CD4-positive, alpha-beta T cell (primary cell): ENCODE data around the gene ANKRD33B. TPM values are rescaled to one million over a fixed set of nuclear protein-coding genes. Genes with fewer than 3 reads are reported as not detected.
A peak's percentile ranks its signal among the peaks of the same experiment; 100 is the strongest.

Experiments
- ATAC-seq: fragments of 200-7000 bp; cut with Tn5 transposase; one replicate; pipeline ENCODE4 v1.10.0; 2022; ENCODE audit warnings: mild to moderate bottlenecking; ENCODE audit not compliant: poor library complexity
- CTCF ChIA-PET: fragments of 350-600 bp; sonication (Branson Sonifier 250); formaldehyde crosslinking; loops from one replicate; lab custom pipeline; 2021; ENCODE audit warnings: antibody characterized with exemption, inconsistent platforms; lab: Charles Lee
- POLR2A ChIA-PET: fragments of 350-600 bp; sonication (Branson Sonifier 250); formaldehyde crosslinking; loops from one replicate; lab custom pipeline; 2021; ENCODE audit warnings: antibody characterized with exemption, inconsistent platforms; lab: Charles Lee
- DNase-seq, 14 experiments: peaks; one replicate each; pipeline ENCODE4 v3.0.0-alpha.2; 2013 to 2020; ENCODE audit warnings: mixed read lengths in 2 of 14
- H3K27ac ChIP-seq, 2 donors: one replicate each; pipeline versions ENCODE4 v1.5.1 to v1.7.0; 2013; ENCODE audit warnings: low read length in 2 of 2, low read depth in 1 of 2, mild to moderate bottlenecking in 1 of 2
- H3K27me3 ChIP-seq, 2 experiments: 1 replicate in 1 of 2; 2 replicates in 1 of 2; pipeline versions ENCODE4 v1.6.1 to v1.7.0; 2013; ENCODE audit warnings: low read length in 2 of 2, control low read depth in 1 of 2, mild to moderate bottlenecking in 1 of 2, moderate library complexity in 1 of 2; ENCODE audit not compliant: insufficient read depth in 2 of 2, control insufficient read depth in 1 of 2
- H3K36me3 ChIP-seq: one replicate; pipeline ENCODE4 v1.6.1; 2013; ENCODE audit warnings: low read length, control low read depth; ENCODE audit not compliant: insufficient read depth
- H3K4me1 ChIP-seq: one replicate; pipeline ENCODE4 v1.6.1; 2013; ENCODE audit warnings: low read length, control low read depth; ENCODE audit not compliant: insufficient read depth
- H3K4me3 ChIP-seq: one replicate; pipeline ENCODE4 v1.5.1; 2013; ENCODE audit warnings: mild to moderate bottlenecking, low read length, moderate library complexity
- H3K9me3 ChIP-seq, 2 experiments: 1 replicate in 1 of 2; 2 replicates in 1 of 2; pipeline versions ENCODE4 v1.6.1 to v1.7.0; 2013; ENCODE audit warnings: low read length in 2 of 2, mild to moderate bottlenecking in 2 of 2, control low read depth in 1 of 2, moderate library complexity in 1 of 2; ENCODE audit not compliant: control insufficient read depth in 1 of 2, insufficient read depth in 1 of 2
- H3K27ac Mint-ChIP-seq: one replicate; pipeline ENCODE4 v1.8.0; 2020; ENCODE audit warnings: mixed read lengths
- H3K27me3 Mint-ChIP-seq: one replicate; pipeline ENCODE4 v1.8.0; 2021; ENCODE audit warnings: mixed read lengths
- H3K36me3 Mint-ChIP-seq: one replicate; pipeline ENCODE4 v1.8.0; 2021; ENCODE audit warnings: low read depth, mixed read lengths
- H3K4me1 Mint-ChIP-seq: one replicate; pipeline ENCODE4 v1.8.0; 2021; ENCODE audit warnings: low read depth, mixed read lengths
- H3K4me3 Mint-ChIP-seq: one replicate; pipeline ENCODE4 v1.8.0; 2020; ENCODE audit warnings: mild to moderate bottlenecking, mixed read lengths
- H3K9me3 Mint-ChIP-seq: one replicate; pipeline ENCODE4 v1.8.0; 2020; ENCODE audit warnings: mixed read lengths
- intact Hi-C, 2 experiments: fragments of 100-400 bp; cut with DNase I in 1 of 2; cut with micrococcal nuclease in 1 of 2; formaldehyde crosslinking; loops; one replicate each; pipeline versions ENCODE4 v1.15.1 to v1.9.0; 2023 to 2025; cut with DNase I, micrococcal nuclease
- total RNA-seq, 174 experiments: library from RNA in 2 of 174; stranded (reverse) in 2 of 174; gene quantifications; one replicate each; pipeline ENCODE4 v1.2.3 and lab custom pipeline; 2021 to 2026
- TF ChIP-seq, protein P1 (sequence below): fragments of 200-600 bp; IDR thresholded peaks from one replicate; pipeline ENCODE4 v1.8.0; 2022; ENCODE audit warnings: antibody characterized with exemption, mild to moderate bottlenecking

ANKRD33B gene
- total RNA-seq, 2 experiments from 2014 or later = 0.99 to 1.3 TPM

DNA sequence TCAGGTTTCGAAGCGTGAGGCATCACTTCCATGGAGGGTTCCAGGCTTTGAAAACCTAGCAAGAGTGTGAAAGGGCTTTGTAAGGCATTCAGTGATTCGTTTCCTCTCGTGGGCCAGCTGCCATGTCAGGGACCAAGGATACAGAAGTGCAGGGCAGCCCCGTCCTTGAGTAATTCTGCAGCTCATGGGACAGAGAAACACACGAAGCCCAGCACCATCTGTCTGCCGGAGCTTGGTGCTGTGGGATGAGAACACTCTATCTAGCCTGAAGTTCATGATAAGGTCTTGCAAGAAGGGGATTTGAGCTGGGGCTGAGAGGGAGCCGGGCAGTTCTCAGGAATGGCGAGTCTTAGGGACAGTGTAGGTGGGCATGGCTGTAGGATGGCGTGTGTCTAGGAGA is 55.8 kb downstream of the ANKRD33B start:
- H3K36me3 Mint-ChIP-seq = no peaks in the 10 kb centered on the region
- H3K4me1 Mint-ChIP-seq = no peaks in the 10 kb centered on the region
- H3K27ac Mint-ChIP-seq = no peak overlapping the region
- H3K4me3 Mint-ChIP-seq = no peak overlapping the region
- TF ChIP-seq, protein P1, sequence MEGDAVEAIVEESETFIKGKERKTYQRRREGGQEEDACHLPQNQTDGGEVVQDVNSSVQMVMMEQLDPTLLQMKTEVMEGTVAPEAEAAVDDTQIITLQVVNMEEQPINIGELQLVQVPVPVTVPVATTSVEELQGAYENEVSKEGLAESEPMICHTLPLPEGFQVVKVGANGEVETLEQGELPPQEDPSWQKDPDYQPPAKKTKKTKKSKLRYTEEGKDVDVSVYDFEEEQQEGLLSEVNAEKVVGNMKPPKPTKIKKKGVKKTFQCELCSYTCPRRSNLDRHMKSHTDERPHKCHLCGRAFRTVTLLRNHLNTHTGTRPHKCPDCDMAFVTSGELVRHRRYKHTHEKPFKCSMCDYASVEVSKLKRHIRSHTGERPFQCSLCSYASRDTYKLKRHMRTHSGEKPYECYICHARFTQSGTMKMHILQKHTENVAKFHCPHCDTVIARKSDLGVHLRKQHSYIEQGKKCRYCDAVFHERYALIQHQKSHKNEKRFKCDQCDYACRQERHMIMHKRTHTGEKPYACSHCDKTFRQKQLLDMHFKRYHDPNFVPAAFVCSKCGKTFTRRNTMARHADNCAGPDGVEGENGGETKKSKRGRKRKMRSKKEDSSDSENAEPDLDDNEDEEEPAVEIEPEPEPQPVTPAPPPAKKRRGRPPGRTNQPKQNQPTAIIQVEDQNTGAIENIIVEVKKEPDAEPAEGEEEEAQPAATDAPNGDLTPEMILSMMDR = no peak
- H3K4me3 ChIP-seq = no peak overlapping the region
- no peaks in the 10 kb centered on the region for H3K27me3 Mint-ChIP-seq
- DNase-seq (no peak), ATAC-seq (no peak)
- ChIA-PET CTCF (interaction anchor here (0.9 kb wide), 1 partner anchor 8 kb away, joined by 3 read pairs; no protein-coding TSS in a partner anchor), POLR2A (no interaction called here)
- no peaks in the 10 kb centered on the region for H3K27me3 ChIP-seq
- H3K9me3 Mint-ChIP-seq = no peaks in the 10 kb centered on the region
- no peaks in the 10 kb centered on the region for H3K36me3 ChIP-seq
- no peak overlapping the region for H3K27ac ChIP-seq
- H3K9me3 ChIP-seq = peaks cover 0 to 5% of the 10 kb centered on the region in 2 experiments
- intact Hi-C loops = no loop called here
- H3K4me1 ChIP-seq = no peaks in the 10 kb centered on the region

DNA sequence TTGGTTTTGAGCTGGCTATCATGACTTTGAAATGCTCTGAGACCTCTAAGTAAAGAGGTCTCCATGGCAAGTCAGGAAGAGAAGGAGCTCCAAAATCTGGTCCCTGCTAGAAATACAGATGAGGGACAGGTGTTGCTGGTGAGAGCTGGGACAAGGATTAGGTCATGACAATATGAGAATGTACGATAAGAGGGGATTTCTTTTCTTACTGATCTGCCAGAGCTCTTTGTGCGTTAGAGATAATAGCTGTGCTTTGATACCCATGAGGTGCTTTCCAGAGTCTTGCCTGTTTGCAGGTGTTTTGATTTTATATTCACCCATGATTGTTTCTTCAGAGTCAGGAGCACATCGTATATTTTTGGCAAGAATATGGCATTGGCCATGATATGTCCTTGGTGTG is 56.5 kb downstream of the ANKRD33B start:
- POLR2A ChIA-PET = no interaction called here
- Histone ChIP-seq H3K27ac (no peak overlapping the region), H3K4me1 (no peaks in the 10 kb centered on the region), H3K9me3 (peaks cover 0 to 5% of the 10 kb centered on the region in 2 experiments), H3K27me3 (no peaks in the 10 kb centered on the region), H3K36me3 (no peaks in the 10 kb centered on the region), H3K4me3 (no peak overlapping the region)
- Mint-ChIP-seq H3K27ac (no peak overlapping the region), H3K36me3 (no peaks in the 10 kb centered on the region), H3K4me1 (no peaks in the 10 kb centered on the region), H3K9me3 (no peaks in the 10 kb centered on the region), H3K4me3 (no peak overlapping the region), H3K27me3 (no peaks in the 10 kb centered on the region)
- CTCF ChIA-PET = interaction anchor here (0.9 kb wide), 1 partner anchor 7 kb away, joined by 3 read pairs; no protein-coding TSS in a partner anchor
- TF ChIP-seq, protein P1 = no peak
- ATAC-seq (no peak), DNase-seq (no peak)
- intact Hi-C loops = no loop called here

DNA sequence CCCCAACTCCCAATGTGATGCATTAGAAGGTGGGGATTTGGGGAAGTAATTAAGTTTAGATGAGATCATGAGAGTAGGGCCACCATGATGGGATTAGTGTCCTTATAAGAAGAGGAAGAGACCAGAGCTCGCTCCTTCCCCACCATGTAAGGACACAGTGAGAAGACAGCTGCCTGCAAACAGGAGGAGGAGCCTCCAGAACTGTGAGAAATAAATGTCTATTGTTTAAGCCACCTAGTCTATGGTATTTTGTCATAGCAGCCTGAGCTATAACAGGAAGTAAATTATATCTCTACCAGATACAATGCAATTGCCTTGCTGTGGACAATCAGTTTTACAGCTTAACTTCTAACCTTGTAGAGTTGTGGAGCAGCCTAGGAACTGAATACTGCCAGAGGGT is 58.0 kb downstream of the ANKRD33B start:
- DNase-seq = peak in 2 of 14 experiments; percentile 28 to 40
- Histone ChIP-seq H3K4me1 (no peaks in the 10 kb centered on the region), H3K4me3 (no peak overlapping the region), H3K9me3 (peaks cover 0 to 5% of the 10 kb centered on the region in 2 experiments), H3K36me3 (no peaks in the 10 kb centered on the region), H3K27ac (no peak overlapping the region), H3K27me3 (no peaks in the 10 kb centered on the region)
- TF ChIP-seq, protein P1 = no peak
- no peak overlapping the region for H3K4me3 Mint-ChIP-seq
- H3K9me3 Mint-ChIP-seq = no peaks in the 10 kb centered on the region
- H3K36me3 Mint-ChIP-seq = no peaks in the 10 kb centered on the region
- POLR2A ChIA-PET = interaction anchor here (0.6 kb wide), 1 partner anchor 9 kb away, joined by 3 read pairs; no protein-coding TSS in a partner anchor
- no peaks in the 10 kb centered on the region for H3K27me3 Mint-ChIP-seq
- intact Hi-C loops = no loop called here
- no peaks in the 10 kb centered on the region for H3K4me1 Mint-ChIP-seq
- no peak overlapping the region for H3K27ac Mint-ChIP-seq
- ATAC-seq = no peak
- CTCF ChIA-PET = no interaction called here
